Measurements from ENCODE around the gene NEDD4.

DNA sequence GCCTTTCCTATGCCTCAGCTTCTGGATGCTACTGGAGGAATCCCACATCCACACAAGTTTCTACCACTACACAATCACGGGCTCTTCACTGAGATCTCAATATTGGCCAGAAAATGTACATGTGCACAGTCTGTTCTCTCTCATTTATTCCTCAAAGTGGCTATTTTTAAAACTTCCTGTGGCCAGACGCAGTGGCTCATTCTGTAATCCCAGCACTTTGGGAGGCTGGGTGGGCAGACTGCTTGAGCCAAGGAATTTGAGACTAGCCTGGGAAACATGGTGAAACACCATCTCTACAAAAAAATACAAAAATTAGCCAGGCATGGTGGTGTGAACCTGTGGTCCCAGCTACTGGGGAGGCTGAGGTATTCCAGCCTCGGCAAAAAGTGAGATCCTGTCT lies 159.1 kb downstream of the NEDD4 start:
- TF ChIP-seq, protein P1, sequence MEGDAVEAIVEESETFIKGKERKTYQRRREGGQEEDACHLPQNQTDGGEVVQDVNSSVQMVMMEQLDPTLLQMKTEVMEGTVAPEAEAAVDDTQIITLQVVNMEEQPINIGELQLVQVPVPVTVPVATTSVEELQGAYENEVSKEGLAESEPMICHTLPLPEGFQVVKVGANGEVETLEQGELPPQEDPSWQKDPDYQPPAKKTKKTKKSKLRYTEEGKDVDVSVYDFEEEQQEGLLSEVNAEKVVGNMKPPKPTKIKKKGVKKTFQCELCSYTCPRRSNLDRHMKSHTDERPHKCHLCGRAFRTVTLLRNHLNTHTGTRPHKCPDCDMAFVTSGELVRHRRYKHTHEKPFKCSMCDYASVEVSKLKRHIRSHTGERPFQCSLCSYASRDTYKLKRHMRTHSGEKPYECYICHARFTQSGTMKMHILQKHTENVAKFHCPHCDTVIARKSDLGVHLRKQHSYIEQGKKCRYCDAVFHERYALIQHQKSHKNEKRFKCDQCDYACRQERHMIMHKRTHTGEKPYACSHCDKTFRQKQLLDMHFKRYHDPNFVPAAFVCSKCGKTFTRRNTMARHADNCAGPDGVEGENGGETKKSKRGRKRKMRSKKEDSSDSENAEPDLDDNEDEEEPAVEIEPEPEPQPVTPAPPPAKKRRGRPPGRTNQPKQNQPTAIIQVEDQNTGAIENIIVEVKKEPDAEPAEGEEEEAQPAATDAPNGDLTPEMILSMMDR (IDR thresholded peaks at IDR 0.05; ENCODE audit: insufficient read depth, low read depth, low read length) = no peak
- TF ChIP-seq EZH2 (IDR thresholded peaks at IDR 0.05; ENCODE audit: insufficient read depth, low read length) = no peak

All from astrocyte (in vitro differentiated cells and primary cell).